Measurements from ENCODE around the gene KRTAP29-1. TPM values are rescaled to one million over a fixed set of nuclear protein-coding genes. Genes with fewer than 3 reads are reported as not detected.

Gene KRTAP29-1
- polyA plus RNA-seq, 2 of the 4 experiments (the other 2 are of a cell fraction): not detected

- no peak overlapping the region for H3K4me2 ChIP-seq
- H3K4me1 ChIP-seq: no peaks in the 10 kb centered on the region
- FAIRE-seq (no peak), DNase-seq (ENCODE audit: low read depth in 1 of 2, low spot score in 1 of 2) (no peak), ATAC-seq (0 out of 6 replicates have a peak, but pooled peaks of 1 of the 2 experiments have one; percentile 45)
- no peaks in the 10 kb centered on the region for H3K9me3 ChIP-seq
- WGBS (ENCODE audit: missing lambda C conversion rate): 33% methylated on average over 3 of the region's 3 CpGs
- ChIA-PET POLR2A (no interaction called here), CTCF (interaction anchor here (0.6 to 3.1 kb wide), 6 partner anchors 8 to 537 kb away, joined by 3 to 10 read pairs (median 4); no protein-coding TSS in a partner anchor)
- H3K27ac ChIP-seq: no peak overlapping the region
- no peak for TF ChIP-seq SMC3 (IDR thresholded peaks at IDR 0.05)
- TF ChIP-seq, protein P1, sequence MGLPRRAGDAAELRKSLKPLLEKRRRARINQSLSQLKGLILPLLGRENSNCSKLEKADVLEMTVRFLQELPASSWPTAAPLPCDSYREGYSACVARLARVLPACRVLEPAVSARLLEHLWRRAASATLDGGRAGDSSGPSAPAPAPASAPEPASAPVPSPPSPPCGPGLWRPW (IDR thresholded peaks at IDR 0.05): no peak
- TF ChIP-seq NR3C1 (IDR thresholded peaks at IDR 0.05): no peak
- TF ChIP-seq, protein P2, sequence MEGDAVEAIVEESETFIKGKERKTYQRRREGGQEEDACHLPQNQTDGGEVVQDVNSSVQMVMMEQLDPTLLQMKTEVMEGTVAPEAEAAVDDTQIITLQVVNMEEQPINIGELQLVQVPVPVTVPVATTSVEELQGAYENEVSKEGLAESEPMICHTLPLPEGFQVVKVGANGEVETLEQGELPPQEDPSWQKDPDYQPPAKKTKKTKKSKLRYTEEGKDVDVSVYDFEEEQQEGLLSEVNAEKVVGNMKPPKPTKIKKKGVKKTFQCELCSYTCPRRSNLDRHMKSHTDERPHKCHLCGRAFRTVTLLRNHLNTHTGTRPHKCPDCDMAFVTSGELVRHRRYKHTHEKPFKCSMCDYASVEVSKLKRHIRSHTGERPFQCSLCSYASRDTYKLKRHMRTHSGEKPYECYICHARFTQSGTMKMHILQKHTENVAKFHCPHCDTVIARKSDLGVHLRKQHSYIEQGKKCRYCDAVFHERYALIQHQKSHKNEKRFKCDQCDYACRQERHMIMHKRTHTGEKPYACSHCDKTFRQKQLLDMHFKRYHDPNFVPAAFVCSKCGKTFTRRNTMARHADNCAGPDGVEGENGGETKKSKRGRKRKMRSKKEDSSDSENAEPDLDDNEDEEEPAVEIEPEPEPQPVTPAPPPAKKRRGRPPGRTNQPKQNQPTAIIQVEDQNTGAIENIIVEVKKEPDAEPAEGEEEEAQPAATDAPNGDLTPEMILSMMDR (IDR thresholded peaks at IDR 0.05): no peak
- no peak for TF ChIP-seq ESRRA (IDR thresholded peaks at IDR 0.05; ENCODE audit: borderline replicate concordance, low read length)
- TF ChIP-seq CEBPB (IDR thresholded peaks at IDR 0.05): no peak
- no peak for TF ChIP-seq EHMT2 (IDR thresholded peaks at IDR 0.05; ENCODE audit: low read depth)
- TF ChIP-seq HEYL (CRISPR knock-in tag; IDR thresholded peaks at IDR 0.05): no peak
- TF ChIP-seq, protein P3, sequence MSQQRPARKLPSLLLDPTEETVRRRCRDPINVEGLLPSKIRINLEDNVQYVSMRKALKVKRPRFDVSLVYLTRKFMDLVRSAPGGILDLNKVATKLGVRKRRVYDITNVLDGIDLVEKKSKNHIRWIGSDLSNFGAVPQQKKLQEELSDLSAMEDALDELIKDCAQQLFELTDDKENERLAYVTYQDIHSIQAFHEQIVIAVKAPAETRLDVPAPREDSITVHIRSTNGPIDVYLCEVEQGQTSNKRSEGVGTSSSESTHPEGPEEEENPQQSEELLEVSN (IDR thresholded peaks at IDR 0.05; ENCODE audit: borderline replicate concordance, low read depth): no peak
- H3K4me3 ChIP-seq: no peak overlapping the region
Measured at GRCh38 chr17:41340494-41340893, 37.8 kb upstream of the KRTAP29-1 start.

GRCh38 chr17:41339571-41340172 is 37.0 kb upstream of the KRTAP29-1 start:
- 28% methylated on average over 2 of the region's 2 CpGs for WGBS (ENCODE audit: missing lambda C conversion rate)
- Histone ChIP-seq H3K9me3 (no peaks in the 10 kb centered on the region), H3K4me3 (no peak overlapping the region), H3K27ac (no peak overlapping the region), H3K4me1 (no peaks in the 10 kb centered on the region), H3K4me2 (no peak overlapping the region)
- ChIA-PET POLR2A (no interaction called here), CTCF (interaction anchor here (1.0 to 1.7 kb wide), 6 partner anchors 9 to 536 kb away, joined by 3 to 10 read pairs (median 4); no protein-coding TSS in a partner anchor)
- no peak for DNase-seq (ENCODE audit: low read depth in 1 of 2, low spot score in 1 of 2)
- TF ChIP-seq, protein P3 (IDR thresholded peaks at IDR 0.05; ENCODE audit: borderline replicate concordance, low read depth): no peak
- TF ChIP-seq FOXS1 (CRISPR knock-in tag; IDR thresholded peaks at IDR 0.05): no peak
- no peak for TF ChIP-seq CHD2 (IDR thresholded peaks at IDR 0.05; ENCODE audit: low read length, partially characterized antibody)
- TF ChIP-seq SMC3 (IDR thresholded peaks at IDR 0.05): no peak
- TF ChIP-seq JUNB (IDR thresholded peaks at IDR 0.05): no peak
- TF ChIP-seq PHF8 (IDR thresholded peaks at IDR 0.05; ENCODE audit: borderline replicate concordance, low read depth): no peak
- no peak for TF ChIP-seq HDAC2 (IDR thresholded peaks at IDR 0.05)
- no peak for TF ChIP-seq PBX3 (IDR thresholded peaks at IDR 0.05)
- no peak for TF ChIP-seq GATA3 (IDR thresholded peaks at IDR 0.05; ENCODE audit: borderline replicate concordance)
- TF ChIP-seq CBX8 (IDR thresholded peaks at IDR 0.05): no peak
- TF ChIP-seq MAFK (IDR thresholded peaks at IDR 0.05; ENCODE audit: partially characterized antibody): no peak
- TF ChIP-seq KDM5A (IDR thresholded peaks at IDR 0.05): no peak
- TF ChIP-seq MYC (IDR thresholded peaks at IDR 0.05; ENCODE audit: borderline replicate concordance, low read length): no peak
- TF ChIP-seq ZSCAN20 (CRISPR knock-in tag; IDR thresholded peaks at IDR 0.05): no peak
- TF ChIP-seq, protein P4, sequence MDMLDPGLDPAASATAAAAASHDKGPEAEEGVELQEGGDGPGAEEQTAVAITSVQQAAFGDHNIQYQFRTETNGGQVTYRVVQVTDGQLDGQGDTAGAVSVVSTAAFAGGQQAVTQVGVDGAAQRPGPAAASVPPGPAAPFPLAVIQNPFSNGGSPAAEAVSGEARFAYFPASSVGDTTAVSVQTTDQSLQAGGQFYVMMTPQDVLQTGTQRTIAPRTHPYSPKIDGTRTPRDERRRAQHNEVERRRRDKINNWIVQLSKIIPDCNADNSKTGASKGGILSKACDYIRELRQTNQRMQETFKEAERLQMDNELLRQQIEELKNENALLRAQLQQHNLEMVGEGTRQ (IDR thresholded peaks at IDR 0.05): no peak
- no peak for TF ChIP-seq RFX5 (IDR thresholded peaks at IDR 0.05)
- no peak for TF ChIP-seq POLR2A (IDR thresholded peaks at IDR 0.05; ENCODE audit: low read length)
- TF ChIP-seq RARB (CRISPR knock-in tag; IDR thresholded peaks at IDR 0.05): no peak
- no peak for TF ChIP-seq TFCP2L1 (CRISPR knock-in tag; IDR thresholded peaks at IDR 0.05)
- no peak for ATAC-seq
- no peak for FAIRE-seq

Data from A549 (cell line).